B cell (primary cell): ENCODE measurements around the gene YES1. TPM values are rescaled to one million over a fixed set of nuclear protein-coding genes. Genes with fewer than 3 reads are reported as not detected.
A peak's percentile ranks its signal among the peaks of the same experiment; 100 is the strongest.

ENCODE experiments used
- ATAC-seq: fragments of 200-7000 bp; cut with Tn5 transposase; one replicate; pipeline ENCODE4 v1.10.0; 2021; ENCODE audit warnings: low read depth, mild to moderate bottlenecking, moderate number of reproducible peaks, moderate library complexity
- CTCF ChIA-PET: fragments of 350-600 bp; sonication (Branson Sonifier 250); formaldehyde crosslinking; loops from one replicate; lab custom pipeline; 2021; ENCODE audit warnings: antibody characterized with exemption, inconsistent platforms; lab: Charles Lee
- POLR2A ChIA-PET: fragments of 350-600 bp; sonication (Branson Sonifier 250); formaldehyde crosslinking; loops from one replicate; lab custom pipeline; 2021; ENCODE audit warnings: antibody characterized with exemption; lab: Charles Lee
- DNase-seq: peaks from one replicate; pipeline ENCODE4 v3.0.0; 2013
- H2AFZ ChIP-seq: 2 replicates; pipeline ENCODE4 v1.6.1; 2012; ENCODE audit warnings: mild to moderate bottlenecking, low read depth, low read length; ENCODE audit not compliant: insufficient read depth, poor library complexity, severe bottlenecking
- H3K27ac ChIP-seq, 2 donors: 1 replicate in 1 of 2; 2 replicates in 1 of 2; pipeline ENCODE4 v1.5.1; 2012 to 2013; ENCODE audit warnings: low read length in 2 of 2, mild to moderate bottlenecking in 2 of 2, moderate library complexity in 1 of 2
- H3K27me3 ChIP-seq, 4 experiments: fragments of 200-600 bp in 1 of 4; sonication (generic) in 1 of 4; replicated peaks in 1 of 4; 1 replicate in 2 of 4; 2 replicates in 2 of 4; pipeline versions ENCODE4 v1.6.1 to v1.7.0; 2013 to 2016; ENCODE audit warnings: low read length in 3 of 4, mild to moderate bottlenecking in 2 of 4, mixed read lengths in 1 of 4, moderate library complexity in 1 of 4; ENCODE audit not compliant: insufficient read depth in 4 of 4, control insufficient read depth in 3 of 4; ENCODE audit errors: control extremely low read depth in 1 of 4
- H3K36me3 ChIP-seq, 2 experiments: replicated peaks in 1 of 2; 1 replicate in 1 of 2; 2 replicates in 1 of 2; pipeline versions ENCODE4 v1.6.1 to v1.7.1; 2013; ENCODE audit warnings: low read length in 1 of 2; ENCODE audit not compliant: insufficient read depth in 2 of 2, control insufficient read depth in 1 of 2; ENCODE audit errors: control extremely low read depth in 1 of 2, extremely low read depth in 1 of 2
- H3K4me1 ChIP-seq, 2 donors: fragments of 200-600 bp in 1 of 2; sonication (generic) in 1 of 2; 1 replicate in 1 of 2; 2 replicates in 1 of 2; pipeline versions ENCODE4 v1.5.1 to v1.6.1; 2013 to 2017; ENCODE audit warnings: low read length in 2 of 2; ENCODE audit not compliant: control insufficient read depth in 2 of 2, insufficient read depth in 2 of 2
- H3K4me2 ChIP-seq: replicated peaks from 2 replicates; pipeline ENCODE3; 2012; ENCODE audit warnings: mild to moderate bottlenecking, low read depth, low read length; ENCODE audit not compliant: poor library complexity, severe bottlenecking
- H3K4me3 ChIP-seq, 5 experiments: fragments of 200-600 bp in 1 of 5; sonication (generic) in 1 of 5; 1 replicate in 3 of 5; 2 replicates in 2 of 5; pipeline versions ENCODE4 v1.5.1 to v1.7.0; 2011 to 2016; ENCODE audit warnings: low read length in 4 of 5, mild to moderate bottlenecking in 4 of 5, low read depth in 2 of 5, control low read depth in 1 of 5, moderate library complexity in 1 of 5; ENCODE audit not compliant: insufficient read depth in 1 of 5; ENCODE audit errors: control extremely low read depth in 1 of 5, extremely low read depth in 1 of 5
- H3K79me2 ChIP-seq: fragments of 200-600 bp; sonication (generic); one replicate; pipeline ENCODE4 v1.6.0; 2016; ENCODE audit warnings: low read length; ENCODE audit not compliant: control insufficient read depth, insufficient read depth
- H3K9ac ChIP-seq: fragments of 200-600 bp; sonication (generic); 2 replicates; pipeline ENCODE4 v1.6.1; 2017; ENCODE audit warnings: mild to moderate bottlenecking, low read length, moderate library complexity
- H3K9me3 ChIP-seq, 3 donors: one replicate each; pipeline versions ENCODE4 v1.6.1 to v1.7.1; 2013; ENCODE audit warnings: low read length in 2 of 3; ENCODE audit not compliant: control insufficient read depth in 2 of 3, insufficient read depth in 1 of 3; ENCODE audit errors: control extremely low read depth in 1 of 3
- H4K20me1 ChIP-seq: 2 replicates; pipeline ENCODE4 v1.6.0; 2012; ENCODE audit warnings: mild to moderate bottlenecking, low read length; ENCODE audit not compliant: insufficient read depth, control insufficient read depth, poor library complexity, severe bottlenecking
- H3K27ac Mint-ChIP-seq: one replicate; pipeline ENCODE4 v1.8.0; 2021; ENCODE audit warnings: mixed read lengths
- H3K27me3 Mint-ChIP-seq: one replicate; pipeline ENCODE4 v1.8.0; 2021; ENCODE audit warnings: mixed read lengths
- H3K4me1 Mint-ChIP-seq: one replicate; pipeline ENCODE4 v1.8.0; 2021; ENCODE audit warnings: mixed read lengths
- H3K4me3 Mint-ChIP-seq: one replicate; pipeline ENCODE4 v1.8.0; 2021; ENCODE audit warnings: mixed read lengths
- H3K9me3 Mint-ChIP-seq: one replicate; pipeline ENCODE4 v1.8.0; 2022; ENCODE audit warnings: mixed read lengths; ENCODE audit not compliant: insufficient read depth
- CTCF ChIP-seq: fragments of 200-600 bp; IDR thresholded peaks from one replicate; pipeline ENCODE4 v1.8.0; 2022; ENCODE audit warnings: antibody characterized with exemption, mild to moderate bottlenecking
- EZH2 ChIP-seq: IDR thresholded peaks from 2 replicates; pipeline ENCODE4 v1.6.1; 2012; ENCODE audit warnings: borderline replicate concordance, low read depth, mild to moderate bottlenecking, moderate library complexity, low read length; ENCODE audit not compliant: insufficient read depth, poor library complexity, severe bottlenecking
- WGBS: methylation state at CpG from one replicate; pipeline ENCODE4 v1.1.5; 2013; ENCODE audit warnings: missing lambda C conversion rate; ENCODE audit not compliant: insufficient coverage; 5-methylcytosine and 5-hydroxymethylcytosine counted together
- intact Hi-C: fragments of 100-400 bp; cut with micrococcal nuclease; formaldehyde crosslinking; loops from one replicate; pipeline ENCODE4 v1.10.0; 2022
- polyA minus RNA-seq: library from RNA; depleted of rRNA, polyadenylated mRNA; stranded (reverse); fragments of >200 nt; gene quantifications from 2 replicates; pipeline ENCODE4 v1.2.3, GENCODE V29; 2012
- polyA plus RNA-seq: library from polyadenylated mRNA; depleted of rRNA; stranded (reverse); fragments of >200 nt; gene quantifications from 2 replicates; pipeline ENCODE4 v1.2.3, GENCODE V29; 2012
- total RNA-seq, 2 donors: library from RNA; stranded (reverse); fragments of 120-200 nt in 1 of 2; gene quantifications; 1 replicate in 1 of 2; 2 replicates in 1 of 2; pipeline versions ENCODE4 v1.2.3 to v1.2.4, GENCODE V29; 2013 to 2022

YES1 gene
- total RNA-seq (0.30 and 0.51 TPM in 2 replicates), polyA plus RNA-seq (0.07 TPM in 1 of 2 replicates, not detected in the other), polyA minus RNA-seq (0.17 and 1.1 TPM in 2 replicates)
- 1.9 TPM for total RNA-seq (2013)

GRCh38 chr18:811892-812375 lies at the start of gene YES1:
TSS of gene YES1 (minus strand) at chr18:812242. CDS start at chr18:756827, 55,415 bp downstream.
- CTCF ChIA-PET = no interaction called here
- Histone ChIP-seq H3K9ac (peak within 1 kb of the TSS; percentile 38), H3K36me3 (no peaks in the 10 kb centered on the region), H4K20me1 (no peaks in the 10 kb centered on the region), H3K4me3 (peak within 1 kb of the TSS in 4 of 5 experiments; percentile 20 to 36 (median 32)), H3K4me2 (peak within 1 kb of the TSS; percentile 68), H3K27ac (peak within 1 kb of the TSS in 1 of 2 donors; percentile 35), H2AFZ (peak within 1 kb of the TSS; percentile 47), H3K27me3 (peaks cover 3 to 64% (median 56%) of the 10 kb centered on the region in 4 experiments), H3K79me2 (no peaks in the 10 kb centered on the region), H3K4me1 (peaks cover 23 to 29% of the 10 kb centered on the region in 2 donors), H3K9me3 (peaks cover 2 to 28% (median 9%) of the 10 kb centered on the region in 3 donors)
- ATAC-seq = peak; percentile 62
- Mint-ChIP-seq H3K27me3 (peaks cover 68% of the 10 kb centered on the region), H3K9me3 (peaks cover 3% of the 10 kb centered on the region), H3K27ac (peak within 1 kb of the TSS; percentile 72), H3K4me3 (peak within 1 kb of the TSS; percentile 86), H3K4me1 (peaks cover 23% of the 10 kb centered on the region)
- intact Hi-C loops = no loop called here
- 2% methylated on average over 56 of the region's 59 CpGs for WGBS
- POLR2A ChIA-PET = no interaction called here
- DNase-seq = no peak
- TF ChIP-seq EZH2 (no peak), CTCF (no peak)

GRCh38 chr18:857986-858385 lies 45.9 kb upstream of the YES1 start:
- TF ChIP-seq EZH2 (no peak), CTCF (no peak)
- H3K4me1 ChIP-seq = no peaks in the 10 kb centered on the region
- Mint-ChIP-seq H3K27me3 (peaks cover 13% of the 10 kb centered on the region), H3K9me3 (no peaks in the 10 kb centered on the region), H3K4me3 (no peak overlapping the region), H3K4me1 (no peaks in the 10 kb centered on the region), H3K27ac (no peak overlapping the region)
- POLR2A ChIA-PET = no interaction called here
- DNase-seq = no peak
- intact Hi-C loops = no loop called here
- ATAC-seq = no peak
- no peaks in the 10 kb centered on the region for H4K20me1 ChIP-seq
- H3K4me2 ChIP-seq = no peak overlapping the region
- no peaks in the 10 kb centered on the region for H3K36me3 ChIP-seq
- H2AFZ ChIP-seq = no peak overlapping the region
- H3K9me3 ChIP-seq = no peaks in the 10 kb centered on the region
- H3K27ac ChIP-seq = no peak overlapping the region
- H3K79me2 ChIP-seq = no peaks in the 10 kb centered on the region
- CTCF ChIA-PET = no interaction called here
- H3K9ac ChIP-seq = no peak overlapping the region
- H3K27me3 ChIP-seq = no peaks in the 10 kb centered on the region
- 86% methylated on average over 1 of the region's 2 CpGs for WGBS
- H3K4me3 ChIP-seq = no peak overlapping the region
